H9 (cell line): ENCODE data around the gene TSC22D4. TPM values are rescaled to one million over a fixed set of nuclear protein-coding genes. Genes with fewer than 3 reads are reported as not detected.

ENCODE experiments used
- DNase-seq: peaks from one replicate; pipeline ENCODE4 v3.0.0-alpha.2; 2017
- H2AFZ ChIP-seq: one replicate; pipeline ENCODE4 v1.6.1; 2013; ENCODE audit warnings: mild to moderate bottlenecking, low read length, control low read depth, moderate library complexity
- H2AK5ac ChIP-seq: 2 replicates; pipeline ENCODE4 v1.6.1; 2013; ENCODE audit warnings: low read length, control low read depth, mixed read lengths; ENCODE audit not compliant: insufficient read length
- H2BK120ac ChIP-seq: one replicate; pipeline ENCODE4 v1.6.1; 2013; ENCODE audit warnings: low read depth, mild to moderate bottlenecking, low read length, control low read depth, inconsistent platforms; ENCODE audit not compliant: poor library complexity, severe bottlenecking
- H2BK12ac ChIP-seq: 2 replicates; pipeline ENCODE4 v1.6.1; 2013; ENCODE audit warnings: low read length, control low read depth, mixed read lengths, low read depth; ENCODE audit not compliant: insufficient read length
- H2BK15ac ChIP-seq: 2 replicates; pipeline ENCODE4 v1.6.1; 2013; ENCODE audit warnings: low read depth, low read length, control low read depth
- H2BK20ac ChIP-seq: one replicate; pipeline ENCODE4 v1.6.1; 2013; ENCODE audit warnings: low read depth, mild to moderate bottlenecking, low read length, control low read depth, inconsistent platforms; ENCODE audit not compliant: poor library complexity, severe bottlenecking
- H2BK5ac ChIP-seq: 2 replicates; pipeline ENCODE4 v1.6.1; 2013; ENCODE audit warnings: low read length, control low read depth, mixed read lengths; ENCODE audit not compliant: insufficient read length
- H3K14ac ChIP-seq: 2 replicates; pipeline ENCODE4 v1.6.1; 2013; ENCODE audit warnings: low read length, control low read depth; ENCODE audit not compliant: insufficient read depth
- H3K18ac ChIP-seq: 2 replicates; pipeline ENCODE4 v1.6.1; 2013; ENCODE audit warnings: low read depth, mild to moderate bottlenecking, mixed read lengths, low read length, control low read depth; ENCODE audit not compliant: insufficient read length
- H3K23ac ChIP-seq: 2 replicates; pipeline ENCODE4 v1.6.1; 2013; ENCODE audit warnings: low read length, control low read depth, mixed read lengths, low read depth; ENCODE audit not compliant: insufficient read length
- H3K23me2 ChIP-seq: 2 replicates; pipeline ENCODE4 v1.6.1; 2013; ENCODE audit warnings: low read depth, mild to moderate bottlenecking, mixed read lengths, low read length, control low read depth; ENCODE audit not compliant: insufficient read length, poor library complexity, severe bottlenecking
- H3K27ac ChIP-seq: 2 replicates; pipeline ENCODE4 v1.5.1; 2013; ENCODE audit warnings: low read length, control low read depth, mixed read lengths, low read depth; ENCODE audit not compliant: insufficient read length
- H3K27me3 ChIP-seq: 2 replicates; pipeline ENCODE4 v1.6.1; 2013; ENCODE audit warnings: low read length, control low read depth, inconsistent platforms; ENCODE audit not compliant: insufficient read depth
- H3K4ac ChIP-seq: 2 replicates; pipeline ENCODE4 v1.6.1; 2013; ENCODE audit warnings: low read depth, mild to moderate bottlenecking, control low read depth, inconsistent platforms, low read length, moderate library complexity
- H3K4me1 ChIP-seq: 2 replicates; pipeline ENCODE4 v1.6.1; 2013; ENCODE audit warnings: low read length, control low read depth, inconsistent platforms; ENCODE audit not compliant: insufficient read depth
- H3K4me2 ChIP-seq: 2 replicates; pipeline ENCODE4 v1.6.1; 2013; ENCODE audit warnings: low read length, control low read depth, mixed read lengths; ENCODE audit not compliant: insufficient read length, insufficient read depth
- H3K56ac ChIP-seq: 2 replicates; pipeline ENCODE4 v1.6.1; 2013; ENCODE audit warnings: low read depth, mild to moderate bottlenecking, mixed read lengths, low read length, control low read depth; ENCODE audit not compliant: insufficient read length
- H3K79me1 ChIP-seq: 2 replicates; pipeline ENCODE4 v1.6.1; 2013; ENCODE audit warnings: low read depth, mild to moderate bottlenecking, moderate library complexity, low read length, control low read depth, inconsistent platforms; ENCODE audit not compliant: insufficient read depth, poor library complexity, severe bottlenecking
- H3K79me2 ChIP-seq: 2 replicates; pipeline ENCODE4 v1.6.1; 2013; ENCODE audit warnings: low read length, control low read depth, inconsistent platforms; ENCODE audit not compliant: insufficient read depth
- H3K9ac ChIP-seq: 2 replicates; pipeline ENCODE4 v1.6.1; 2013; ENCODE audit warnings: low read length, control low read depth, mixed read lengths; ENCODE audit not compliant: insufficient read length; ENCODE audit errors: extremely low read depth
- H3K9me3 ChIP-seq: one replicate; pipeline ENCODE4 v1.6.1; 2013; ENCODE audit warnings: low read depth, low read length, inconsistent platforms; ENCODE audit not compliant: control insufficient read depth
- H3T11ph ChIP-seq: one replicate; pipeline ENCODE4 v1.6.1; 2013; ENCODE audit warnings: mild to moderate bottlenecking, low read length, control low read depth, inconsistent platforms
- H4K20me1 ChIP-seq: one replicate; pipeline ENCODE4 v1.6.1; 2013; ENCODE audit not compliant: control insufficient read depth, insufficient read length, insufficient read depth
- H4K5ac ChIP-seq: 2 replicates; pipeline ENCODE4 v1.6.1; 2013; ENCODE audit warnings: low read depth, mild to moderate bottlenecking, mixed read lengths, low read length, control low read depth; ENCODE audit not compliant: insufficient read length
- H4K8ac ChIP-seq: replicated peaks from 2 replicates; pipeline ENCODE4 v1.6.1; 2013; ENCODE audit warnings: low read length, control low read depth, mixed read lengths, low read depth; ENCODE audit not compliant: insufficient read length
- H4K91ac ChIP-seq: 2 replicates; pipeline ENCODE4 v1.6.1; 2013; ENCODE audit warnings: low read depth, mild to moderate bottlenecking, moderate library complexity, mixed read lengths, low read length, control low read depth; ENCODE audit not compliant: insufficient read length
- H3K27ac Mint-ChIP-seq, 3 experiments: 2 replicates in 2 of 3; 3 replicates in 1 of 3; pipeline ENCODE4 v1.8.0; 2020 to 2021; ENCODE audit warnings: mixed read lengths in 3 of 3, mild to moderate bottlenecking in 1 of 3, moderate library complexity in 1 of 3
- H3K27me3 Mint-ChIP-seq: 2 replicates; pipeline ENCODE4 v1.8.0; 2021; ENCODE audit warnings: low read depth, mild to moderate bottlenecking, moderate library complexity, mixed read lengths
- H3K36me3 Mint-ChIP-seq, 3 experiments: 2 replicates in 2 of 3; 3 replicates in 1 of 3; pipeline ENCODE4 v1.8.0; 2020 to 2021; ENCODE audit warnings: low read depth in 3 of 3, mixed read lengths in 3 of 3; ENCODE audit not compliant: insufficient read depth in 1 of 3
- H3K4me1 Mint-ChIP-seq, 2 experiments: 2 replicates each; pipeline ENCODE4 v1.8.0; 2020; ENCODE audit warnings: mixed read lengths in 2 of 2
- H3K4me3 Mint-ChIP-seq, 2 experiments: 2 replicates in 1 of 2; 3 replicates in 1 of 2; pipeline ENCODE4 v1.8.0; 2020 to 2021; ENCODE audit warnings: mild to moderate bottlenecking in 2 of 2, mixed read lengths in 2 of 2, moderate library complexity in 1 of 2
- H3K9me3 Mint-ChIP-seq, 2 experiments: 2 replicates in 1 of 2; 3 replicates in 1 of 2; pipeline ENCODE4 v1.8.0; 2020; ENCODE audit warnings: mild to moderate bottlenecking in 2 of 2, mixed read lengths in 2 of 2, moderate library complexity in 1 of 2
- CTCF ChIP-seq: fragments of 200-600 bp; sonication (generic); conservative IDR thresholded peaks from 3 replicates; pipeline ENCODE4 v1.8.0; 2021; ENCODE audit warnings: antibody characterized with exemption, mild to moderate bottlenecking
- WGBS: extraction: QIAGEN DNeasy Blood & Tissue Kit; methylation state at CpG from one replicate; pipeline ENCODE4 v1.1.7; 2013; ENCODE audit warnings: missing lambda C conversion rate, low lambda C conversion rate, mixed read lengths; ENCODE audit not compliant: insufficient read length; ENCODE audit errors: extremely low coverage; 5-methylcytosine and 5-hydroxymethylcytosine counted together
- total RNA-seq: library from RNA; stranded (reverse); gene quantifications from 2 replicates; pipeline ENCODE4 v1.2.1, GENCODE V29; 2021

TSC22D4 gene
- total RNA-seq, 1 experiment from 2014 or later: 17.5 TPM

- Histone ChIP-seq H3K79me2 (no peaks in the 10 kb centered on the region), H2BK5ac (no peak overlapping the region), H2BK120ac (no peak overlapping the region), H2BK20ac (no peak overlapping the region), H3K27me3 (no peaks in the 10 kb centered on the region), H3K4me2 (no peak overlapping the region), H2BK12ac (no peak overlapping the region), H3K23ac (no peak overlapping the region), H4K8ac (no peak overlapping the region), H3K79me1 (no peaks in the 10 kb centered on the region), H3K27ac (no peak overlapping the region), H4K5ac (no peak overlapping the region), H3T11ph (no peak overlapping the region), H3K9ac (no peak overlapping the region), H3K14ac (no peak overlapping the region), H3K4ac (no peak overlapping the region), H2AFZ (no peak overlapping the region), H3K4me1 (no peaks in the 10 kb centered on the region), H3K23me2 (no peaks in the 10 kb centered on the region), H3K9me3 (no peaks in the 10 kb centered on the region), H2BK15ac (no peak overlapping the region), H4K20me1 (peaks cover 4% of the 10 kb centered on the region), H3K56ac (no peak overlapping the region), H2AK5ac (no peak overlapping the region), H3K18ac (no peak overlapping the region), H4K91ac (no peak overlapping the region)
- Mint-ChIP-seq H3K4me1 (peaks cover 6 to 11% of the 10 kb centered on the region in 2 experiments; a peak in 3 of 4 replicates), H3K36me3 (peaks cover 0 to 3% (median 0%) of the 10 kb centered on the region in 3 experiments; a peak in 1 of 7 replicates), H3K27ac (0 out of 7 replicates have a peak overlapping the region, but pooled peaks of 1 of the 3 experiments have one; percentile 7), H3K9me3 (no peaks in the 10 kb centered on the region), H3K4me3 (no peak overlapping the region), H3K27me3 (peaks cover 7% of the 10 kb centered on the region)
- TF ChIP-seq CTCF: no peak
- WGBS: no CpG with 5 or more reads among the region's 2 CpGs
- no peak for DNase-seq
Observed at GRCh38 chr7:100464791-100465190, 14.2 kb downstream of the TSC22D4 start.
